Left ventricle myocardium inferior (tissue), 1 donor: ENCODE measurements around the gene FGD2. TPM values are rescaled to one million over a fixed set of nuclear protein-coding genes. Genes with fewer than 3 reads are reported as not detected.
A peak's percentile ranks its signal among the peaks of the same experiment; 100 is the strongest.

ENCODE experiments used
- DNase-seq: peaks from one replicate; pipeline ENCODE4 v3.0.0-alpha.2; 2020
- H3K27ac ChIP-seq: fragments of 200-600 bp; replicated peaks from 2 replicates; pipeline ENCODE4 v1.8.0; 2021
- H3K27me3 ChIP-seq: fragments of 200-600 bp; 2 replicates; pipeline ENCODE4 v1.8.0; 2021; ENCODE audit warnings: low read depth
- H3K36me3 ChIP-seq: fragments of 200-600 bp; 2 replicates; pipeline ENCODE4 v1.8.0; 2021
- H3K4me1 ChIP-seq: fragments of 200-600 bp; 2 replicates; pipeline ENCODE4 v1.8.0; 2021
- H3K4me3 ChIP-seq: fragments of 200-600 bp; 2 replicates; pipeline ENCODE4 v1.8.0; 2021; ENCODE audit warnings: mild to moderate bottlenecking, moderate library complexity
- H3K9me3 ChIP-seq: fragments of 200-600 bp; replicated peaks from 2 replicates; pipeline ENCODE4 v1.8.0; 2021
- CTCF ChIP-seq: fragments of 200-600 bp; IDR thresholded peaks from 2 replicates; pipeline ENCODE4 v1.8.0; 2021; ENCODE audit warnings: antibody characterized with exemption, mild to moderate bottlenecking, borderline replicate concordance
- intact Hi-C: fragments of 100-400 bp; cut with micrococcal nuclease; formaldehyde crosslinking; loops from one replicate; pipeline ENCODE4 v1.11.0; 2022
- total RNA-seq: library from RNA; stranded (reverse); fragmentation: NEBNext Ultra II Directional; extraction: Animal tissue kit (Norgen Biotek cat#: 25700); gene quantifications from one replicate; pipeline ENCODE4 v1.2.1, GENCODE V29; 2021
- donor health status: DM: no; HTN: yes; CAD: no; lungs with severe emphysema.

Gene FGD2
- total RNA-seq, 1 donor from 2014 or later = 6.0 TPM

- peak overlapping the region; percentile 60 for H3K27ac ChIP-seq
- intact Hi-C loops = no loop called here
- no peaks in the 10 kb centered on the region for H3K36me3 ChIP-seq
These were observed 12.2 kb downstream of the FGD2 start for GRCh38 chr6:37017606-37018197.

GRCh38 chr6:37018198-37019064, 13.0 kb downstream of the FGD2 start:
- Histone ChIP-seq H3K4me3 (no peak overlapping the region), H3K36me3 (no peaks in the 10 kb centered on the region), H3K4me1 (peaks cover 19% of the 10 kb centered on the region), H3K27me3 (no peaks in the 10 kb centered on the region), H3K27ac (peak overlapping the region; percentile 60), H3K9me3 (no peaks in the 10 kb centered on the region)
- DNase-seq = peak; percentile 90
- peak; percentile 88 for TF ChIP-seq CTCF
- intact Hi-C loops = no loop called here

More at GRCh38 chr6:37017606-37018197, 12.2 kb downstream of the FGD2 start:
- no peak overlapping the region for H3K4me3 ChIP-seq
- H3K27me3 ChIP-seq = no peaks in the 10 kb centered on the region
- no peak for DNase-seq
- H3K4me1 ChIP-seq = peaks cover 19% of the 10 kb centered on the region
- no peak for TF ChIP-seq CTCF
- no peaks in the 10 kb centered on the region for H3K9me3 ChIP-seq

- Histone ChIP-seq H3K9me3 (no peaks in the 10 kb centered on the region), H3K4me1 (peaks cover 19% of the 10 kb centered on the region), H3K27me3 (no peaks in the 10 kb centered on the region), H3K4me3 (no peak overlapping the region), H3K36me3 (no peaks in the 10 kb centered on the region), H3K27ac (peak overlapping the region; percentile 60)
- no peak for TF ChIP-seq CTCF
- no peak for DNase-seq
- intact Hi-C loops = no loop called here
These were observed 13.6 kb downstream of the FGD2 start for GRCh38 chr6:37019065-37019450.

GRCh38 chr6:37020381-37020780, 14.9 kb downstream of the FGD2 start:
- Histone ChIP-seq H3K9me3 (no peaks in the 10 kb centered on the region), H3K27ac (no peak overlapping the region), H3K4me1 (peaks cover 19% of the 10 kb centered on the region), H3K27me3 (no peaks in the 10 kb centered on the region), H3K4me3 (no peak overlapping the region), H3K36me3 (no peaks in the 10 kb centered on the region)
- intact Hi-C loops = no loop called here
- no peak for TF ChIP-seq CTCF
- no peak for DNase-seq

GRCh38 chr6:37020812-37021211, 15.4 kb downstream of the FGD2 start:
- H3K4me3 ChIP-seq = no peak overlapping the region
- no peak overlapping the region for H3K27ac ChIP-seq
- intact Hi-C loops = no loop called here
- H3K4me1 ChIP-seq = peaks cover 19% of the 10 kb centered on the region
- TF ChIP-seq CTCF = no peak
- H3K9me3 ChIP-seq = no peaks in the 10 kb centered on the region
- no peaks in the 10 kb centered on the region for H3K27me3 ChIP-seq
- no peaks in the 10 kb centered on the region for H3K36me3 ChIP-seq
- DNase-seq = no peak
